ENCODE results near the gene MCTP1.

- TF ChIP-seq, protein P1, sequence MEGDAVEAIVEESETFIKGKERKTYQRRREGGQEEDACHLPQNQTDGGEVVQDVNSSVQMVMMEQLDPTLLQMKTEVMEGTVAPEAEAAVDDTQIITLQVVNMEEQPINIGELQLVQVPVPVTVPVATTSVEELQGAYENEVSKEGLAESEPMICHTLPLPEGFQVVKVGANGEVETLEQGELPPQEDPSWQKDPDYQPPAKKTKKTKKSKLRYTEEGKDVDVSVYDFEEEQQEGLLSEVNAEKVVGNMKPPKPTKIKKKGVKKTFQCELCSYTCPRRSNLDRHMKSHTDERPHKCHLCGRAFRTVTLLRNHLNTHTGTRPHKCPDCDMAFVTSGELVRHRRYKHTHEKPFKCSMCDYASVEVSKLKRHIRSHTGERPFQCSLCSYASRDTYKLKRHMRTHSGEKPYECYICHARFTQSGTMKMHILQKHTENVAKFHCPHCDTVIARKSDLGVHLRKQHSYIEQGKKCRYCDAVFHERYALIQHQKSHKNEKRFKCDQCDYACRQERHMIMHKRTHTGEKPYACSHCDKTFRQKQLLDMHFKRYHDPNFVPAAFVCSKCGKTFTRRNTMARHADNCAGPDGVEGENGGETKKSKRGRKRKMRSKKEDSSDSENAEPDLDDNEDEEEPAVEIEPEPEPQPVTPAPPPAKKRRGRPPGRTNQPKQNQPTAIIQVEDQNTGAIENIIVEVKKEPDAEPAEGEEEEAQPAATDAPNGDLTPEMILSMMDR (IDR thresholded peaks at IDR 0.05) = no peak
- TF ChIP-seq POLR2A (IDR thresholded peaks at IDR 0.05) = no peak
- TF ChIP-seq POLR2AphosphoS5 (IDR thresholded peaks at IDR 0.05; ENCODE audit: insufficient read depth in 1 of 2, low read depth in 1 of 2) = no peak
These were observed 106.7 kb downstream of the MCTP1 start for GRCh38 chr5:95178046-95178651.

Measured in vagina (tissue), 2 donors.